ENCODE results near the gene FZD10.

FZD10 gene

DNA sequence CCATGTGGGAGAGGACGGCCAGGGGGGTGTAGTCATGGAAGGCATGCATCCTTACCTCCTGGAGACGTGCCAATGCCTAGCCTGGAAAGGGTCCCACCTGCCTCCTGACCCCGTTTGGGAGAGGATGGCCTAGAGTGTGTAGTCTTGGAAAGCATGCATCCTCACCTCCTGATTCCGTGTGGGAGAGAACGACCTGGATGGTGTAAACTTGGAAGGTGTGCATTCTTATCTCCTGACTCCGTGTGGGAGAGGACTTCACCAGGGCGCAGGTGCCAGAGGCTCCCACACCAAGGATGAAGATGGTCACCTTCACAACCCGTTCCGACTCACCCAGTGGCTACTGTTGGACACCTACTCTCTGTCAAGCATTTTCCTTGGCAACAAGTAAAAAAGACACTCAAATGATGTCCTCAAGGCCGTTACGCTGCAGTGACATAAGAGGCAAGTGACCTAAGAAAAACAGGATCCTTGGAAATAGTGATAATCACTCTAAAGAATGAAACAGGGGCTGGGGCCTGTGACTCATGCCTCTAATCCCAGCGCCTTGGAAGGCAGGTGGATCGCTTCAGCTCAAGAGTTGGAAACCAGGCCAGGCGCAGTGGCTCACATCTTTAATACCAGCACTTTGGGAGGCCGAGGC is 37.5 kb upstream of the FZD10 start:
- no peak for DNase-seq (ENCODE audit: extremely low spot score)
- TF ChIP-seq, protein P1, sequence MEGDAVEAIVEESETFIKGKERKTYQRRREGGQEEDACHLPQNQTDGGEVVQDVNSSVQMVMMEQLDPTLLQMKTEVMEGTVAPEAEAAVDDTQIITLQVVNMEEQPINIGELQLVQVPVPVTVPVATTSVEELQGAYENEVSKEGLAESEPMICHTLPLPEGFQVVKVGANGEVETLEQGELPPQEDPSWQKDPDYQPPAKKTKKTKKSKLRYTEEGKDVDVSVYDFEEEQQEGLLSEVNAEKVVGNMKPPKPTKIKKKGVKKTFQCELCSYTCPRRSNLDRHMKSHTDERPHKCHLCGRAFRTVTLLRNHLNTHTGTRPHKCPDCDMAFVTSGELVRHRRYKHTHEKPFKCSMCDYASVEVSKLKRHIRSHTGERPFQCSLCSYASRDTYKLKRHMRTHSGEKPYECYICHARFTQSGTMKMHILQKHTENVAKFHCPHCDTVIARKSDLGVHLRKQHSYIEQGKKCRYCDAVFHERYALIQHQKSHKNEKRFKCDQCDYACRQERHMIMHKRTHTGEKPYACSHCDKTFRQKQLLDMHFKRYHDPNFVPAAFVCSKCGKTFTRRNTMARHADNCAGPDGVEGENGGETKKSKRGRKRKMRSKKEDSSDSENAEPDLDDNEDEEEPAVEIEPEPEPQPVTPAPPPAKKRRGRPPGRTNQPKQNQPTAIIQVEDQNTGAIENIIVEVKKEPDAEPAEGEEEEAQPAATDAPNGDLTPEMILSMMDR (IDR thresholded peaks at IDR 0.05; ENCODE audit: control extremely low read depth, extremely low read depth, low read depth, missing control alignments): no peak
- ChIA-PET CTCF (no interaction called here), POLR2A (no interaction called here)

DNA sequence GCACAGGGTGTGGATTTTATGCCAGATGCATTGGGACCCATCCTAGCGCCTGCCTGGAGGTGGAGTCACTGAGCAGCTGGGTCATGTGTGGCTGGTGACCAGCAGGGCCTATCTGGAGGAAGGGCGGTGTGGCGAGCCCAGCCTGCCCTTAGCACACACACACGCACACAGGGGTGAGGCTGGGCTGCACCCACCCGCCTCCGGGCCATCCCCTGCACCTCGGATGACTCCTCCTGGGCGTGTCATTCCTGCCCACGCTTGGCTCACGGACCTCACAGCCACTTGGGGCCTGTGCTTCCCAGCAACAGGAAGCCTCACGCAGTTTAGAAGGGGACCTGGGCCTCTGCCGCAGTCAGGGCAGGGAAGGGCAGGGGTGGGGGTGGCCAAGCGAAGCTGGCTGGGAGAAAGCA is 36.2 kb upstream of the FZD10 start:
- TF ChIP-seq, protein P1 (IDR thresholded peaks at IDR 0.05; ENCODE audit: control extremely low read depth, extremely low read depth, low read depth, missing control alignments): no peak
- CTCF ChIA-PET: no interaction called here
- no peak for DNase-seq (ENCODE audit: extremely low spot score)
- POLR2A ChIA-PET: no interaction called here

DNA sequence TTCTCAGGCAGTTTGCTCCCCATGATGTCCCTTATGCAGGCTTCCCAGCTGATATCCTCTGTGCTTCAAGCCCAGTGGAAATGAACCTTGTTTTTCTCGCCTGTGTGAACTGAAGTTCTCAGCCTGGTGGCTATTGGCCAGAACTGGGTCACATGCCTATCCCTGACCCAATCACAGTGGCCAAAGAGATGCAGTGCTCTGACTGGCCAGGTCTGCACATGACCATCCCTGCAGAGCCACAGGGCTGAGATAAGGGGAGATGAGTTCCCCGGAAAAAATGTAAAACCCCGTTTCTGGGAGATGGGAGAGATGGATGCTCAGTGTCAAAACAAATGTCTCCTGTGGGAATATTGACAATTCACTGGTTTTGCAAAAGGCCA is 34.7 kb upstream of the FZD10 start:
- TF ChIP-seq, protein P1 (IDR thresholded peaks at IDR 0.05; ENCODE audit: control extremely low read depth, extremely low read depth, low read depth, missing control alignments): no peak
- CTCF ChIA-PET: no interaction called here

DNA sequence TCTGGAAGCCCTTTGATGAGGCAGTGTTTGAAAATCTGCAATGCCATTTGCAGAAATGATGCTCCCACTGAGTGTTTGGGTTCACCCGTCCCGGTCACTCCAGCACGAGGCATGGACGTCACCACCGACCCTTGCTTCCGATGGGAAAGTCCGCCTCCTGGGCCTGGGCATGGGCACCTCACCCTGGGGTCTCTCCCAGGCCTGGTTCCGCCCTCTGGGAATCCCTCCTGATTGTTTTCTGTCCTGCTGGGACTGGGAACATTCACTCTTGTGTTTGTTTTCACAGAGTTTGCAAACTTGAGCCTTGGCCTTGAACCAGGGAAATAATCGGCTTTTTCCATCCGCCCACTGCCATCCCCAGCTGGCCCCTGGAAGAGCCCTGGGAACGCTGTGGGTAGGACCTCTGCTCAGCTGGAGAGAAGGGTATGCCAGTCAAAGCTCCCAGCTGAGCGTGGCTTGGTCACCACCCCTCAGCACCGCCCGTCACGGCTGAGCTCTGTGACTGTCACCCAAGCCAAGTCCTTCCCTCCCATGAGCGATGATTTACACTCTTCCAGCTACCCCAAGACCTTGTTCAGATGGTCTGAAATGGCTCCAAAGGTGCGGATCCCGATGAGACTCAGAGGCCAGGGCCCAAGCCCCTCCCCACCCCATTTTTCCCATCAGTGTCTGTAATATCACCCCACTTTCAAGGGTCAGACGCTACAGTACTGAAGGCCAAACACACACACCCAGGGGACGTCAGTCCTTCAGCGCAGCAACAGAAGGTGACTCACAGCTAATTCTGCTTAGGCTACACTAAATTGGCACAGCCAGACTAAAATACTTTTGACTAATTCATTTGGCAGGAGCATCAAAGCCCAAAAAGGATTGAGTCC is 34.1 kb upstream of the FZD10 start:
- DNase-seq (ENCODE audit: extremely low spot score): no peak
- ChIA-PET CTCF (no interaction called here), POLR2A (no interaction called here)
- TF ChIP-seq, protein P1 (IDR thresholded peaks at IDR 0.05; ENCODE audit: control extremely low read depth, extremely low read depth, low read depth, missing control alignments): no peak

More for the DNA sequence above, 34.7 kb upstream of the FZD10 start:
- POLR2A ChIA-PET: no interaction called here
- no peak for DNase-seq (ENCODE audit: extremely low spot score)

DNA sequence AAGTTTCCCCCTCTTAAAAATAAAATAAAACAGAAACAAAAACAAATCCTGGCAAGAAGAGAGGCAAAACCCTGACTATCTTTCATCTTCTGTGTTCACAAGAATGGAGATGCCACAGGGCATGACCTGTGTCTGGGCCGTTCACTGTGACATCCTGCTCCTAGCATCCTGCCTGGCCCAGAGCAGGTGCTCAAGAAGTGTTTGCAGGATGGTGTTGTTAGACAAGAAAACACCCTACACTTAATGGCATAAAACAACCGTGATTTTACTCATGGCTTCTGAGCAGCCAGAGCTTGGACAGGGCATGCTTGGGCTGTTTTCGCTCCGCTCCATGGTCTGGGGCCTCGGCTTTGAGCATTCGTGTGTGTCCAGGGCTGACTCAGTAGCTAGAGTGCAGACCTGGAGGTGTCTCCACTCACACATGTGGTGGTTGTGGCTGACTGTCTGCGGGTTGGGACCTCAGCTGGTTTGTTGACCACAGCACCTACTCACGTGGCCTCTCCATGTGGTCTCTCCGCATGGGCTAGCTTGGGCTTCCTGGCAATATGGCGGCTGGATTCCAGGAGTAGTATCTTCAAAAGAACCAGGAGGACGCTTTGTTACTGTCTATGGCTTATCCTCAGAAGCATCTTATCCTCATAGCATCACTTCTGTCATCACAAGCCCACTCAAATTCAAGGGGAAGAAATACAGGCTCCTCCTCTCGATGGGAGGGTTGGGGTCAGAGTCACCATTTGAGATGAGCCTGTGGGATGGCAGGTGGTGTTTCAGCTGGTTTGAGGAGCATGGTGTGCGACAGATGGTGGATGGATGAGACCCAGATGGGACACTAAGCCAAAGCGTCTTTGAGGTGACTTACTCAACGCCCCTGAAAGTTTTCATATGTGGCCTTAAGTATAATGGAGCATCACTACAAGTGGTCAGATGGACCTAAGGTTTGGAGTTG is 33.2 kb upstream of the FZD10 start:
- DNase-seq (ENCODE audit: extremely low spot score): no peak
- TF ChIP-seq, protein P1 (IDR thresholded peaks at IDR 0.05; ENCODE audit: control extremely low read depth, extremely low read depth, low read depth, missing control alignments): no peak
- CTCF ChIA-PET: no interaction called here
- POLR2A ChIA-PET: no interaction called here

DNA sequence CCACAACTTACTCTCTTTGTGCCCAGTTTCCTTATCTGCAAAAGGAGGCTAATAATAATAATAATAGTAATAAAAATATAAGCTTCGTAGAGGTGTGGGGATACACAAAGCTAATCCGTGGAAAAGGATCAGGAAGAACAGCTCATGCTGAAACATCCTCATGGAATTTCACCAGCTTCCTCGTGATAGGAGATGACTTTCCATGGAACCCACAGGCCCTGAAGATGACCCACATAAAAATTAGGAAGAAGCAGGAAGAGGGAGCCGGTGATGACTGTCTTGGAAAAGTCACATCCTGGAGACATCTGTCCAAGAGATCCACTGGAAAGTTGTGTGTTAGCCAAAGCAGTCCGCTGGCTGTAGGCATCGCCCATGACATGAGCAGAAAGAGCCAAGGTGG is 31.9 kb upstream of the FZD10 start:
- TF ChIP-seq, protein P1 (IDR thresholded peaks at IDR 0.05; ENCODE audit: control extremely low read depth, extremely low read depth, low read depth, missing control alignments): no peak

More for the DNA sequence above, 31.9 kb upstream of the FZD10 start:
- POLR2A ChIA-PET: no interaction called here
- CTCF ChIA-PET: no interaction called here
- no peak for DNase-seq (ENCODE audit: extremely low spot score)

All from GM10248 (cell line).